ENCODE data around the gene RHOV. TPM values are rescaled to one million over a fixed set of nuclear protein-coding genes. Genes with fewer than 3 reads are reported as not detected.

Gene RHOV
- total RNA-seq, 1 experiment from 2014 or later = 0.41 TPM

Other genes with a start within 250 kb of the RHOV start
- gene RAD51, start 179.1 kb downstream of the RHOV start, total RNA-seq (2014; rRNA removed; shearing (Covaris generic)) = 8.5 and 13.5 TPM in 2 replicates
- gene RMDN3, start 119.0 kb downstream of the RHOV start, total RNA-seq (2014; rRNA removed; shearing (Covaris generic)) = 10.1 and 10.4 TPM in 2 replicates
- 43.2 and 49.0 TPM in 2 replicates for gene GCHFR, start 110.2 kb downstream of the RHOV start, total RNA-seq (2014; rRNA removed; shearing (Covaris generic))
- 0.45 TPM in 1 of 2 replicates, not detected in the other for gene C15orf62, start 104.3 kb downstream of the RHOV start, total RNA-seq (2014; rRNA removed; shearing (Covaris generic))
- 29.4 and 32.2 TPM in 2 replicates for gene ZFYVE19, start 67.1 kb downstream of the RHOV start, total RNA-seq (2014; rRNA removed; shearing (Covaris generic))
- 50.4 and 60.5 TPM in 2 replicates for gene DNAJC17, start 66.8 kb downstream of the RHOV start, total RNA-seq (2014; rRNA removed; shearing (Covaris generic))
- not detected in 2 replicates for gene PPP1R14D, start 45.5 kb downstream of the RHOV start, total RNA-seq (2014; rRNA removed; shearing (Covaris generic))
- 0.02 TPM in 1 of 2 replicates, not detected in the other for gene SPINT1, start 30.2 kb downstream of the RHOV start, total RNA-seq (2014; rRNA removed; shearing (Covaris generic))
- 13.3 and 18.5 TPM in 2 replicates for gene VPS18, start 20.2 kb upstream of the RHOV start, total RNA-seq (2014; rRNA removed; shearing (Covaris generic))
- gene DLL4, start 55.1 kb upstream of the RHOV start, total RNA-seq (2014; rRNA removed; shearing (Covaris generic)) = 0.10 TPM in 1 of 2 replicates, not detected in the other
- 28.0 and 35.4 TPM in 2 replicates for gene CHAC1, start 79.2 kb upstream of the RHOV start, total RNA-seq (2014; rRNA removed; shearing (Covaris generic))
- 11.4 and 17.3 TPM in 2 replicates for gene INO80, start 242.0 kb upstream of the RHOV start, total RNA-seq (2014; rRNA removed; shearing (Covaris generic))

Data from H4 (cell line).